GM12878 (cell line): ENCODE measurements around the gene GNRHR. TPM values are rescaled to one million over a fixed set of nuclear protein-coding genes. Genes with fewer than 3 reads are reported as not detected.

Experiments used
- ATAC-seq: fragments of 200-7000 bp; cut with Tn5 transposase; 3 replicates; pipeline ENCODE4 v1.9.1; 2020; ENCODE audit warnings: mild to moderate bottlenecking, moderate library complexity
- BruUV-seq: library from RNA; stranded (reverse); fragments of 400-500 nt; replicated peaks from 2 replicates; lab custom pipeline; 2021; lab: Mats Ljungman, UMichigan
- CTCF ChIA-PET: fragments of 300-600 bp; sonication (Branson Sonifier 250); formaldehyde crosslinking; extraction: SDS; loops from one replicate; lab custom pipeline; 2021; ENCODE audit warnings: inconsistent platforms; lab: Yijun Ruan, JAX
- POLR2A ChIA-PET: fragments of 350-600 bp; formaldehyde crosslinking; extraction: SDS; loops from one replicate; lab custom pipeline; 2021; ENCODE audit warnings: inconsistent platforms; lab: Charles Lee
- RAD21 ChIA-PET: fragments of 300-600 bp; sonication (Branson Sonifier 250); formaldehyde crosslinking; loops from one replicate; lab custom pipeline; 2023; ENCODE audit warnings: antibody characterized with exemption; ENCODE audit not compliant: unreplicated experiment; lab: Charles Lee
- SMC1A ChIA-PET: fragments of 300-600 bp; sonication (Branson Sonifier 250); formaldehyde crosslinking; loops from one replicate; lab custom pipeline; 2023; ENCODE audit not compliant: unreplicated experiment, uncharacterized antibody; lab: Charles Lee
- DNase-seq: peaks from one replicate; pipeline ENCODE4 v3.0.0-alpha.2; 2011; ENCODE audit warnings: low read depth, low spot score
- FAIRE-seq: peaks from 3 replicates; lab custom pipeline; 2011; peaks lifted over from hg19 to GRCh38; lab: Jason Lieb, UNC
- H2AFZ ChIP-seq: 2 replicates; pipeline ENCODE4 v1.6.0; 2011; ENCODE audit warnings: low read depth, low read length, control low read depth; ENCODE audit not compliant: control insufficient read depth
- H3K27ac ChIP-seq: 2 replicates; pipeline ENCODE4 v1.5.1; 2011; ENCODE audit warnings: control low read depth; ENCODE audit not compliant: control insufficient read depth, insufficient read depth
- H3K27me3 ChIP-seq, 2 experiments: replicated peaks in 1 of 2; 2 replicates each; pipeline versions ENCODE4 v1.6.0 to v1.6.1; 2011; ENCODE audit warnings: low read length in 1 of 2; ENCODE audit not compliant: control insufficient read depth in 2 of 2, insufficient read depth in 2 of 2
- H3K36me3 ChIP-seq, 2 experiments: 2 replicates each; pipeline ENCODE4 v1.5.1; 2011; ENCODE audit warnings: low read length in 1 of 2; ENCODE audit not compliant: control insufficient read depth in 2 of 2, insufficient read depth in 2 of 2
- H3K4me1 ChIP-seq: 2 replicates; pipeline ENCODE4 v1.6.1; 2011; ENCODE audit warnings: mild to moderate bottlenecking, low read length, moderate library complexity, mixed read lengths; ENCODE audit not compliant: control insufficient read depth, insufficient read depth
- H3K4me2 ChIP-seq: 2 replicates; pipeline ENCODE4 v1.6.0; 2011; ENCODE audit warnings: control low read depth; ENCODE audit not compliant: control insufficient read depth, insufficient read depth
- H3K4me3 ChIP-seq: fragments of 200-600 bp; sonication (generic); 2 replicates; pipeline ENCODE4 v1.5.1; 2016
- H3K79me2 ChIP-seq: 2 replicates; pipeline ENCODE4 v1.6.0; 2011; ENCODE audit warnings: low read length; ENCODE audit not compliant: control insufficient read depth, insufficient read depth
- H3K9ac ChIP-seq: 2 replicates; pipeline ENCODE4 v1.8.0; 2011; ENCODE audit warnings: low read length, control low read depth, mixed read lengths; ENCODE audit not compliant: control insufficient read depth, insufficient read depth
- H3K9me3 ChIP-seq: replicated peaks from 3 replicates; pipeline ENCODE4 v1.5.1; 2011; ENCODE audit warnings: mild to moderate bottlenecking, low read length; ENCODE audit not compliant: control insufficient read depth, insufficient read depth
- H4K20me1 ChIP-seq: 2 replicates; pipeline ENCODE4 v1.6.0; 2011; ENCODE audit not compliant: control insufficient read depth, insufficient read depth
- ATF3 ChIP-seq: IDR thresholded peaks from 2 replicates; pipeline ENCODE4 v1.6.1; 2011; ENCODE audit warnings: low read depth, mild to moderate bottlenecking, low read length, moderate library complexity, borderline replicate concordance; ENCODE audit errors: extremely low read depth
- EP300 ChIP-seq, 2 experiments: fragments of 150-350 bp in 1 of 2; IDR thresholded peaks; 2 replicates each; pipeline ENCODE4 v1.6.1; 2011 to 2012; ENCODE audit warnings: low read depth in 2 of 2, low read length in 2 of 2, borderline replicate concordance in 1 of 2, improper control_type of control experiment in 1 of 2, inconsistent platforms in 1 of 2; ENCODE audit not compliant: control insufficient read depth in 1 of 2
- FOS ChIP-seq: IDR thresholded peaks from 3 replicates; pipeline ENCODE4 v1.6.1; 2011; ENCODE audit warnings: borderline replicate concordance; ENCODE audit not compliant: insufficient read length; ENCODE audit errors: extremely low read depth
- MYB ChIP-seq: fragments of 150-350 bp; IDR thresholded peaks from 2 replicates; pipeline ENCODE4 v1.6.1; 2014; ENCODE audit warnings: mild to moderate bottlenecking, low read depth, low read length, borderline replicate concordance
- PML ChIP-seq: IDR thresholded peaks from 2 replicates; pipeline ENCODE4 v1.6.1; 2012; ENCODE audit warnings: low read length, inconsistent platforms
- POLR2AphosphoS2 ChIP-seq: IDR thresholded peaks from 2 replicates; pipeline ENCODE4 v1.6.1; 2011; ENCODE audit warnings: low read depth, mild to moderate bottlenecking, low read length, improper control_type of control experiment, moderate library complexity
- ZBTB33 ChIP-seq: fragments of 450-650 bp; IDR thresholded peaks from 2 replicates; pipeline ENCODE4 v1.6.1; 2017; ENCODE audit warnings: mild to moderate bottlenecking
- ZNF274 ChIP-seq: IDR thresholded peaks from one replicate; pipeline ENCODE4 v1.8.0; 2011; ENCODE audit not compliant: insufficient read length, insufficient read depth
- ZZZ3 ChIP-seq: IDR thresholded peaks from 2 replicates; pipeline ENCODE4 v1.6.1; 2011; ENCODE audit warnings: low read depth; ENCODE audit not compliant: control insufficient read depth, insufficient read length
- WGBS: methylation state at CpG from one replicate; pipeline ENCODE4 v1.1.6; 2016; ENCODE audit warnings: low lambda C conversion rate; ENCODE audit not compliant: insufficient replicate concordance, insufficient coverage; ENCODE audit errors: missing lambda C conversion rate; 5-methylcytosine and 5-hydroxymethylcytosine counted together
- in situ Hi-C: fragments of 300-500 bp; cut with MboI; formaldehyde crosslinking; loops from 9 replicates; pipeline ENCODE4 v1.14.3; 2018; ENCODE audit warnings: mixed read lengths
- intact Hi-C: fragments of 100-400 bp; cut with micrococcal nuclease; formaldehyde crosslinking; loops from one replicate; pipeline ENCODE4 v1.14.2; 2022; ENCODE audit not compliant: unreplicated experiment
- polyA plus RNA-seq, 11 experiments: library from polyadenylated mRNA; depleted of rRNA in 4 of 11; unstranded in 6 of 11; stranded (reverse) in 5 of 11; fragments of >200 nt; fragmentation: Nextera tagmentation in 4 of 11; fragmentation: Illumina TruSeq in 1 of 11; extraction: Ambion mirVana in 4 of 11; extraction: Trizol in 1 of 11; gene quantifications; 1 replicate in 1 of 11; 2 replicates in 10 of 11; pipeline versions ENCODE4 v1.2.1 to v1.2.3, GENCODE V29; 2011 to 2016; ENCODE audit warnings: inconsistent platforms in 2 of 11, missing spikeins in 2 of 11, low read depth in 1 of 11
- total RNA-seq, 4 experiments: library from RNA; depleted of rRNA in 3 of 4; stranded (reverse); fragments of >200 nt in 3 of 4; fragmentation: Illumina TruSeq in 1 of 4; extraction: Trizol in 1 of 4; gene quantifications; 2 replicates each; pipeline versions ENCODE4 v1.2.1 to v1.2.3, GENCODE V29; 2013 to 2021

Gene GNRHR
- total and polyA plus RNA-seq, 10 of the 15 experiments (the other 5 are each of a cell fraction or from before 2014, with no cell fraction given): 0.02 to 0.12 (median 0.08) TPM; not detected in 7

- ChIA-PET POLR2A (no interaction called here), RAD21 (no interaction called here), SMC1A (interaction anchor here (1.5 kb wide), 1 partner anchor 191 kb away, joined by 3 read pairs; no protein-coding TSS in a partner anchor), CTCF (interaction anchor here (1.5 to 2.1 kb wide), 3 partner anchors 19 to 170 kb away, joined by 3 to 8 read pairs (median 5); no protein-coding TSS in a partner anchor)
- no peak overlapping the region for H3K4me2 ChIP-seq
- H3K79me2 ChIP-seq: no peaks in the 10 kb centered on the region
- H3K9ac ChIP-seq: no peak overlapping the region
- TF ChIP-seq ZZZ3 (no peak), EP300 (IDR thresholded peaks at IDR 0.05; ENCODE audit: borderline replicate concordance in 1 of 2, control insufficient read depth in 1 of 2, low read depth in 2 of 2, low read length in 2 of 2) (no peak), POLR2AphosphoS2 (no peak), PML (no peak)
- H3K4me3 ChIP-seq: no peak overlapping the region
- WGBS: 92% methylated on average over 3 of the region's 3 CpGs
- no peak for FAIRE-seq
- no peaks in the 10 kb centered on the region for H3K27me3 ChIP-seq
- no peak for DNase-seq
- no peaks in the 10 kb centered on the region for H3K4me1 ChIP-seq
- ATAC-seq: no peak
- no peak overlapping the region for H2AFZ ChIP-seq
- BruUV-seq: no TSS peak
- in situ Hi-C loops (no loop called here), intact Hi-C loops (no loop called here)
- H3K36me3 ChIP-seq: peaks cover 2 to 3% of the 10 kb centered on the region in 2 experiments; a peak in 2 of 4 replicates
- H3K9me3 ChIP-seq: no peaks in the 10 kb centered on the region
- no peaks in the 10 kb centered on the region for H4K20me1 ChIP-seq
- no peak overlapping the region for H3K27ac ChIP-seq
Observed at GRCh38 chr4:67719953-67720617, 34.1 kb downstream of the GNRHR start.

GRCh38 chr4:67718848-67719247 is 35.3 kb downstream of the GNRHR start:
- FAIRE-seq: no peak
- no peaks in the 10 kb centered on the region for H3K27me3 ChIP-seq
- in situ Hi-C loops: no loop called here
- BruUV-seq: no TSS peak
- no peak overlapping the region for H3K4me2 ChIP-seq
- WGBS: 98% methylated on average over 2 of the region's 2 CpGs
- no peak for DNase-seq
- no peak overlapping the region for H3K27ac ChIP-seq
- no peaks in the 10 kb centered on the region for H4K20me1 ChIP-seq
- ChIA-PET CTCF (no interaction called here), SMC1A (interaction anchor here (1.4 kb wide), 1 partner anchor 14 kb away, joined by 3 read pairs; no protein-coding TSS in a partner anchor), POLR2A (no interaction called here), RAD21 (no interaction called here)
- H3K36me3 ChIP-seq: peaks cover 2 to 3% of the 10 kb centered on the region in 2 experiments; a peak in 2 of 4 replicates
- ATAC-seq: no peak
- H3K4me3 ChIP-seq: no peak overlapping the region
- intact Hi-C loops: no loop called here
- H2AFZ ChIP-seq: no peak overlapping the region
- H3K9ac ChIP-seq: no peak overlapping the region
- H3K4me1 ChIP-seq: no peaks in the 10 kb centered on the region
- no peaks in the 10 kb centered on the region for H3K9me3 ChIP-seq
- no peaks in the 10 kb centered on the region for H3K79me2 ChIP-seq
- TF ChIP-seq MYB (no peak), ZBTB33 (no peak), FOS (no peak), ATF3 (no peak), ZNF274 (no peak)
